HCT116 (cell line): ENCODE data around the gene POLR2C. TPM values are rescaled to one million over a fixed set of nuclear protein-coding genes. Genes with fewer than 3 reads are reported as not detected.

Experiments used
- ATAC-seq: fragments of 200-7000 bp; cut with Tn5 transposase; 2 replicates; pipeline ENCODE4 v1.9.1; 2020; ENCODE audit warnings: mild to moderate bottlenecking, moderate library complexity
- BruUV-seq: library from RNA; stranded (reverse); fragments of 400-500 nt; replicated peaks from 2 replicates; lab custom pipeline; 2021; lab: Mats Ljungman, UMichigan
- CTCF ChIA-PET: fragments of 300-600 bp; sonication (Branson Sonifier 250); formaldehyde crosslinking; loops from one replicate; lab custom pipeline; 2021; ENCODE audit warnings: antibody characterized with exemption; lab: Charles Lee
- POLR2A ChIA-PET: fragments of 300-600, 350-600 bp; sonication (Branson Sonifier 250); formaldehyde crosslinking; loops from one replicate; lab custom pipeline; 2021; ENCODE audit warnings: antibody characterized with exemption; lab: Charles Lee
- RAD21 ChIA-PET, 2 experiments: fragments of 300-600 bp; sonication (Branson Sonifier 250); formaldehyde crosslinking; loops; one replicate each; lab custom pipeline; 2023; ENCODE audit warnings: low total read pairs in 2 of 2; ENCODE audit not compliant: uncharacterized antibody in 2 of 2, unreplicated experiment in 2 of 2, low non-redundant PET in 1 of 2; lab: Charles Lee
- DNase-seq: peaks from one replicate; pipeline ENCODE4 v3.0.0-alpha.2; 2010; ENCODE audit warnings: low read depth, low spot score
- H2AFZ ChIP-seq: fragments of 200-600 bp; shearing (Covaris generic), sonication (generic); 2 replicates; pipeline ENCODE4 v1.6.1; 2017; ENCODE audit warnings: low read depth, mixed run types, mixed read lengths, antibody characterized with exemption, low read length; ENCODE audit not compliant: poor library complexity, severe bottlenecking
- H3K27ac ChIP-seq: 2 replicates; pipeline ENCODE4 v1.5.1; 2012; ENCODE audit warnings: low read depth, low read length
- H3K27me3 ChIP-seq: fragments of 200-600 bp; sonication (generic); 2 replicates; pipeline ENCODE4 v1.6.1; 2016; ENCODE audit warnings: mixed run types, low read length, mixed read lengths; ENCODE audit not compliant: insufficient read depth
- H3K36me3 ChIP-seq, 2 experiments: fragments of 200-500 bp in 1 of 2; fragments of 200-600 bp in 1 of 2; sonication (Bioruptor generic) in 1 of 2; sonication (generic) in 1 of 2; 2 replicates each; pipeline versions ENCODE4 v1.5.1 to v1.6.1; 2014 to 2016; ENCODE audit warnings: low read length in 2 of 2, inconsistent platforms in 1 of 2, mixed read lengths in 1 of 2, mixed run types in 1 of 2; ENCODE audit not compliant: insufficient read depth in 2 of 2, control insufficient read depth in 1 of 2
- H3K4me1 ChIP-seq, 2 experiments: fragments of 200-600 bp in 1 of 2; sonication (generic) in 1 of 2; 2 replicates each; pipeline versions ENCODE4 v1.5.1 to v1.6.1; 2012 to 2017; ENCODE audit warnings: low read length in 2 of 2, inconsistent platforms in 1 of 2, mild to moderate bottlenecking in 1 of 2, mixed read lengths in 1 of 2, mixed run types in 1 of 2, moderate library complexity in 1 of 2; ENCODE audit not compliant: insufficient read depth in 2 of 2, control insufficient read depth in 1 of 2
- H3K4me2 ChIP-seq: fragments of 200-600 bp; sonication (generic); 2 replicates; pipeline ENCODE4 v1.6.1; 2017; ENCODE audit warnings: mixed run types, low read length, mixed read lengths
- H3K4me3 ChIP-seq, 2 experiments: fragments of 200-600 bp in 1 of 2; sonication (generic) in 1 of 2; replicated peaks in 1 of 2; 2 replicates each; pipeline ENCODE4 v1.5.1; 2011 to 2016; ENCODE audit warnings: low read length in 2 of 2, control low read depth in 1 of 2, low read depth in 1 of 2, mild to moderate bottlenecking in 1 of 2, mixed read lengths in 1 of 2, mixed run types in 1 of 2
- H3K79me2 ChIP-seq: fragments of 200-600 bp; sonication (generic); 2 replicates; pipeline ENCODE4 v1.6.1; 2017; ENCODE audit warnings: mild to moderate bottlenecking, mixed run types, low read length, moderate library complexity, mixed read lengths; ENCODE audit not compliant: insufficient read depth
- H3K9ac ChIP-seq: fragments of 200-600 bp; sonication (generic); 2 replicates; pipeline ENCODE4 v1.6.1; 2016; ENCODE audit warnings: low read length, mixed read lengths
- H3K9me2 ChIP-seq: fragments of 200-600 bp; sonication (generic), shearing (Covaris generic); 2 replicates; pipeline ENCODE4 v1.6.1; 2017; ENCODE audit warnings: mixed run types, mild to moderate bottlenecking, moderate library complexity; ENCODE audit not compliant: insufficient read depth
- H3K9me3 ChIP-seq, 2 experiments: fragments of 200-500 bp in 1 of 2; fragments of 200-600 bp in 1 of 2; sonication (Bioruptor generic) in 1 of 2; sonication (generic) in 1 of 2; 2 replicates each; pipeline ENCODE4 v1.6.1; 2014 to 2017; ENCODE audit warnings: low read length in 2 of 2, mixed read lengths in 2 of 2, inconsistent platforms in 1 of 2, low read depth in 1 of 2, mild to moderate bottlenecking in 1 of 2, mixed run types in 1 of 2, moderate library complexity in 1 of 2; ENCODE audit not compliant: control insufficient read depth in 1 of 2, insufficient read depth in 1 of 2
- H4K20me1 ChIP-seq: fragments of 200-600 bp; sonication (generic), shearing (Covaris generic); 2 replicates; pipeline ENCODE4 v1.6.1; 2017; ENCODE audit warnings: mixed run types, mild to moderate bottlenecking, moderate library complexity; ENCODE audit not compliant: insufficient read depth
- ATF3 ChIP-seq: IDR thresholded peaks from 2 replicates; pipeline ENCODE4 v1.6.1; 2012
- CTCF ChIP-seq, 3 experiments: fragments of 200-600 bp in 1 of 3; sonication (generic) in 1 of 3; IDR thresholded peaks in 2 of 3; conservative IDR thresholded peaks in 1 of 3; 2 replicates each; pipeline ENCODE4 v1.5.1; 2012 to 2017; ENCODE audit warnings: low read depth in 2 of 3, low read length in 2 of 3, antibody characterized with exemption in 1 of 3, borderline replicate concordance in 1 of 3, control low read depth in 1 of 3, mild to moderate bottlenecking in 1 of 3, mixed read lengths in 1 of 3, mixed run types in 1 of 3, moderate library complexity in 1 of 3; ENCODE audit not compliant: insufficient read depth in 1 of 3
- REST ChIP-seq: IDR thresholded peaks from 2 replicates; pipeline ENCODE4 v1.6.1; 2012; ENCODE audit warnings: low read depth
- TCF7L2 ChIP-seq: IDR thresholded peaks from 2 replicates; pipeline ENCODE4 v1.7.0; 2011; ENCODE audit warnings: borderline replicate concordance, inconsistent platforms; ENCODE audit not compliant: insufficient read depth, insufficient read length; ENCODE audit errors: extremely low read depth
- ZFX ChIP-seq: fragments of 450-650 bp; IDR thresholded peaks from 2 replicates; pipeline ENCODE4 v1.6.1; 2017
- intact Hi-C: fragments of 100-400 bp; cut with micrococcal nuclease; formaldehyde crosslinking; loops from 2 replicates; pipeline ENCODE4 v1.10.0; 2022
- total RNA-seq: library from RNA; stranded (reverse); gene quantifications from one replicate; pipeline ENCODE4 v1.2.1, GENCODE V29; 2021; ENCODE audit not compliant: unreplicated experiment

POLR2C gene
- total RNA-seq, 1 experiment from 2014 or later: 74.4 TPM

- TF ChIP-seq REST (no peak), ATF3 (no peak), ZFX (no peak), TCF7L2 (no peak), CTCF (IDR thresholded peaks at IDR 0.05 in 2 of 3, conservative IDR thresholded peaks at IDR 0.05 in 1 of 3; ENCODE audit: borderline replicate concordance in 1 of 3, insufficient read depth in 1 of 3, low read depth in 2 of 3, low read length in 2 of 3) (no peak)
- H3K4me2 ChIP-seq: no peak overlapping the region
- RAD21 ChIA-PET: no interaction called here
- H3K79me2 ChIP-seq: peaks cover 39% of the 10 kb centered on the region
- BruUV-seq: no TSS peak
- H3K9me2 ChIP-seq: no peaks in the 10 kb centered on the region
- H3K27ac ChIP-seq: no peak overlapping the region
- ATAC-seq (no peak), DNase-seq (no peak)
- POLR2A ChIA-PET: interaction anchor here (0.6 kb wide), 1 partner anchor 17 kb away, joined by 5 read pairs; the partner anchor contains the start of genes CIAPIN1 and COQ9
- H3K9me3 ChIP-seq: no peaks in the 10 kb centered on the region
- H4K20me1 ChIP-seq: no peaks in the 10 kb centered on the region
- peaks cover 45 to 54% of the 10 kb centered on the region in 2 experiments; a peak in 3 of 4 replicates for H3K36me3 ChIP-seq
- intact Hi-C loops: no loop called here
- peaks cover 8 to 10% of the 10 kb centered on the region in 2 experiments; a peak in 3 of 4 replicates for H3K4me1 ChIP-seq
- H3K27me3 ChIP-seq: no peaks in the 10 kb centered on the region
- H2AFZ ChIP-seq: no peak overlapping the region
- CTCF ChIA-PET: no interaction called here
- H3K9ac ChIP-seq: no peak overlapping the region
- no peak overlapping the region for H3K4me3 ChIP-seq
These were observed 2.0 kb downstream of the POLR2C start for GRCh38 chr16:57464523-57464922.
